Endometrium (tissue), 2 donors: ENCODE measurements around the gene CNST.
"Not testable (repeated sequence)": the region's sequence is repeated elsewhere in the genome, so short reads cannot be mapped to it uniquely, and the experiment has no call there.

Source experiments
- FAIRE-seq: peaks from 2 replicates; lab custom pipeline; 2012; peaks lifted over from hg19 to GRCh38; lab: Jason Lieb, UNC
- donor health status: control.
- donor health status: control.

The CNST gene

DNA sequence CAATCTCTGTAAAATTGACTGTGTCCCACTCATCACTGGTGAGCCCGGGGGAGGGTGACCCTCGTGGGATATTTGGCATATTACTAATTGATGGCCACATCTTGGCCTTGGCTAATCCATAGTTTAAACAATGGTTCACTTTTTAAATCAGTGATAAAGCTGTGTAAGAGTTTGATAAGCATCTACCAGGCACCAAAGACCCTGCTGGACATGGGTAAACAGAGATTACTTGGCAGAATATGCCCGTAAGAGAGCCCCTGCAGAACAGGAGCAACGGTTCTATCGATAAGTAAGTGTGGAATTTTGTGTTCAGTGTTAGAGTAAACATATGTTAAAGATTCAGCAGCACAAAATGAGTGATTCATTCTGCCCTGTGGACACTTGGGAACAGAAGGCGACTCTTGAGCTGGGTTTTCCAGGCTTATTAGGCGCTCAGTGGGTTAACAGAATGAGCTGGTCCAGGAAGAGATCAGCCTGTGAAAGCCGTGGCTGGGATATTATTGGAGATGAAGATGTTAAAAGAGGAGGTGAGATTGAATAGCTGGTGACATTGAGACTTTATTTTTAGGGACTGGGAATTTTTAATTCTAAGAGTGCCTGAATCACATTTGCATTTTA is 55.9 kb downstream of the CNST start:
- FAIRE-seq = no peak

DNA sequence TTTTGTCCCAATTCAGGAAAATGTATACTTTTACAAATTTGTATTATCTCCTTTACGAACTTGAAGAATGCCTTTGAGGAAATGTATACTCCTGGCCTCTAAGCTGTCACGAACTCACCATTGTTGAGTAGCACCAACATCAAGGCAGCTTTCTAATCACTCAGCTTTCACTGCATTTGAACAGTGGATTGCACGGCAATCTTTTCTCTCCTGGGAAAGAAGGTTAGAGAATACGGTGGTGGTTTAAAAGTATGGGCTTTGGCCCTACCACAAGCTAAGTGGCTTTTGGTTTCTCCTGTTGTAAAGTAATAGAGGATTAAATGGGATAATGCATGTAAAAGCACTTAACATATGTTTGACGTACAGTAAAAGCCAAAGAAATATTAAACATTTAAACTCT is 57.8 kb downstream of the CNST start:
- no peak for FAIRE-seq

DNA sequence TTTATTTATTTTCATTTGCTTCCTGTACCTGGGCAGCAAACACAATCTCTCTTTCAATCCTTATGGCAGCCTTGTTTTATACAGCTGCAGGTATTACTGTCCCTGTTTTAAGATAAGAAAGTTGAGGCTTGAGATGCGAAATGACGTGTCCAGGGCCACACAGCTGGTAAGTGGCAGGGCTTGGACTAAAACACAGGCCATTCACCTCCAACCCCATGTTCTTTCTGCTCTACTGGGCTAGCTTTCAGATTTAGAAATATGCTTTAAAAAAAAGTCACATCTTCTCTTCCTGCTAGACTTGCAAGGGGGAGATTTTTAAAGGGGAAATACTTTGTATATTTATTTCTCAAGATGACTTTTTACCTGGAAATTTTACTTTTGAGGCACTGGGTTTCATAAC is 62.8 kb downstream of the CNST start:
- FAIRE-seq = no peak

DNA sequence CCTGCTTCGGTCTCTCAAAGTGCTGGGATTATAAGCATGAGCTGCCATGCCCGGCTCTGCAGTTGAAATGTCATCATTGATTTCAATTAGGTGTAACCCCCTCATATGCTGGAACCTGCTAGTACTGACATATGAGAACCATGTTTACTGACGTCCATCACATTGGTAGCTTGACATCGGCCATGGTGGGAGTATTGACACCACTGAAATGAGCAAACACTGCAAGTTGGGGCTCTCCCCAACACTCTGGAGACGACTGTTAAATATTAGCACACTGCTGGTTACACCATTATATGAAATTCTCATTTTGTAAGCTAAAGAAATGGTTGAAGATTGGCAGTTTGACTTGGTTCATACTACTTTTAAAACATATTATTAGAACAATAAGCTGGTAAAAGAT is 63.7 kb downstream of the CNST start:
- no peak for FAIRE-seq

DNA sequence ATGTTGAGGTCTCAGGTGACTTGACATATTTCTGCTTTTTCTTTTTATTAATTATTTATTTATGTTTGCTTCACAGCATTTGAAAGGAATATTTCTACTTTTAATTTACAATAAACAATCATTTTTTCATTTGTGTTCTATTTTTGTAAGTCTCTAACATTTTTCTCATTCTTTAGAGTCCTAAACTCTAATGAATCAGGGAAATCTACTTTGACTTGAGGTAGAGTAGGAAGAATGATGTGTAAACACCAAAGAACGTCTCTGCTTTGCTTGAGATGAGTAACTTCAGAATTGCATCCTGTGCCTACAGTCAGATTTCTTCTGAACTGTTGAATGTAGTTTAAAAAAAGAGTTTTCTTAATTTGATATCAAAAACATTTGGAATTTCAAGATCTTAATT is 65.2 kb downstream of the CNST start:
- no peak for FAIRE-seq

DNA sequence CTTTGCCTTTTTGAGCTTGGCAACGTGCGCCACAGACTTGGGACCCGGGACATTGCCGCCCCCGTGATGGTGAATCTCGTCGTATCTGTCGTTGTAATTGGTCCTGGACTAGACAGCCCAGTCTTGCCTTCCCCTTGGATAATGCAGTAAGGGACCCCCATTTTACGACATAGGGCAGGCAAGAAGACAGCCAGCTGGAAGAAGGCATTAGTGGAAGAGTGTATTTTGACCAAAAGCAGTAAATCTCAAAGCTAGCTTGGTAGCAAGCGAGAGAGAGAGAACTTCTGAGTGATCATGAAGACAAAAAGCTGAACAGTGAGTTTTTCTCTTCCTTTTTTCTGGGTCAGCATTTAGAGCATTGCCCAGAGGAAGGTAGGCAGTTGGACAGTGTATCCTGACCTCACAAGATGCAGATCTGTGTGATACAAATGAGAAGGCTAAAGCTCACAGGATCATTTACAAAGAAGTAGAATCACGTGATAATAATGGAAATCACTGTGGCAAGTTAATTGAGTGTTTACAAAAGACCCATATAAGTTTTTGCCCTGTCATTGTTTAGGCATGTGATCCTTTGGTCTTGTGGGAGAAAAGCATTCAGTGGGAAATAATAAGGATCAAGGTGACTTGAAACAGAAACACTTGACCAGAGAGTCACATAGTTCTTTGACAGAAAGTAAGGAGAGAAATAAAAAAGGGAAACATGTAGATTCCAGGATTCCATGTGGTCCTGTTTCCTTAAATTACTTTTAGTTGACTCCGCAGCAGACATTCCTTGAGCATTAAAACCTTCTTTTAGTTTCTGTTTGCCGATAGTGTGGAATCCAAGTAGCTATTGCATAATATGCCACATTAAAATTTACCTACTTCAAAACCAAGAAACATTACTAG is 66.3 kb downstream of the CNST start:
- peak; percentile 76 for FAIRE-seq

DNA sequence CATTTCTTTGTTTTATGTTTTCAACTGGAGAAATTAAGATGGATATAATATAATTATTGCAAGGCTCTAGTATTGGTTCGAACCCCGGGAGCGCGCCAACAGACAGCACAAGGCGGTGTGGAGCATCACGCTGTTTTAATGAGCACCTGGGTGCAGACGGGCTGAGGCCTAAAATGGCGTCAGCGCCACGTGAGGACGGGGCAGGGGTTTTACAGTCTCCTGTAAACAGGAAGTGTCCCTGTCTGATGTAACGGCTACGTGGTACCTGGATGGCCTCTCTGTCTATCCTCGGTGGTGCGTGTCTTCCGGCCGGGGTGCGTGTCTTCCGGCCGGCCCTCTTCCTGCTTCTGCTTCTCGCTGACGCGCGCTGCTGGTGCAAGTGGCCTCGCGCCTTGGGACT is 68.4 kb downstream of the CNST start:
- FAIRE-seq = not testable (repeated sequence)

DNA sequence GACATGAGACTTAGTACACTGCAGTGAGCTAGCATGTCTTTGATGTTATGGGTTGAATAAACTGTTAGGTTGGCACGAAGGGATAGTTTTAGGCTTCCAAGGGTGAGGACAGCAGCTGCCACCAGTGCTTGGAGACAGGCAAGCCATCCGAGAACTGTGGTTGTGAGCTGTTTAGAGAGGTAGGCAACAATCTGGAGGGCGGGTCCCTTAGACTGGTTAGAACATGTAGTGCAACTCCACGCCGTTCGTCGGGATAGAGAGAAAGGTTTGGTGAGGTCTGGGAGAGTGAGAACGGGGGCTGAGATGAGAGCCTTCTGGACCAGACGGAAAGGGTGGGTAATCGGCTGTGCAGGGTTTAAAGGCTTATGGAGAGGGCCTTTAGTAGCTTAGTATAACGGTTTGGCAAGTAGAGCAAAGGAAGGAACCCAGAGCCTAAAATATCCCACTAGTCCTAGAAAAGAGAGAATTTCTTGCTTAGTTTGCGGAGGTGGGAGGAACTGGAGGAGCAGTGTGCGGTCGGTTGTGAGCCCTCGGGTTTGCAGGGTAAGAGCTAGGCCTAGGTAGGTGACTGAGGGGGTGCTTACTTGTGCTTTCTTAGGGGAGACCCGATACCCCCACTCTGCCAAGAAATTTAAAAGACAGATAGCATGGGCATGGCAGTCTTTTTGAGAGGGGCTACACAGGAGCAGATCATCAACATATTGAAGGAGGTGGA is 72.8 kb downstream of the CNST start:
- FAIRE-seq = no peak

DNA sequence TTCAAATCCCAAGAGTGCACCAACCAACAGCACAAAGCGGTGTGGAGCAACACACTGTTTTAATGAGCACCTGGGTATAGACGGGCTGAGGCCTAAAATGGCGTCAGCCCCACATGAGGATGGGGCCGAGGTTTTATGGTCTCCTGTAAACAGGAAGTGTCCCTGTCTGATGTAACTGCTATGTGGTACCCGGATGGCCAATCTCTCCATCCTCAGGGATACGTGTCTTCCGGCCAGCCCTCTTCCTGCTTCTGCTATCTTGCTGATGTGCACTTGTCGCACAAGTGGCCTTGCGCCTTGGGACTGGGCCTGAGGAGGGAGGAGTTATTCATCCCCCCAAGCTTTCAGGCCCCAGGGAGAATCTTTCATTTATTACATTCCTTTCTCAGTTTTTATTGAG is 73.5 kb downstream of the CNST start:
- no peak for FAIRE-seq

DNA sequence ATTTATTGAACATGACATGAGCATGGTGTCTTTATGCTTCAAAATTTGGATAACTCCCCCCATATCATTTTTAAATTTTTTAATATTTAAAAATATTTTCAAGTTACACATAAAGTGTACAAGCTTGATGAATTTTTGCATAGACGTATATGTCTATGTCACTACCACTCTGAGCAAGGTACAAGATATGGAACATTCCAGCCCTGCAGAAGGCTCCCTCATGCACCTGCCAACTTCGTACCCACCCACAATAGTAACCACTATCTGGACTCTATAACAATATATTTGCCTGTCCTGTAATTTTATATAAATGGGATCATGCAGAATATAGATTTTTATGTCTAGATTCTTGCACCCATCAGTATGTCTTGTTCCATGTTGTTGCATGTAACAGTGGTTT is 74.5 kb downstream of the CNST start:
- FAIRE-seq = no peak

DNA sequence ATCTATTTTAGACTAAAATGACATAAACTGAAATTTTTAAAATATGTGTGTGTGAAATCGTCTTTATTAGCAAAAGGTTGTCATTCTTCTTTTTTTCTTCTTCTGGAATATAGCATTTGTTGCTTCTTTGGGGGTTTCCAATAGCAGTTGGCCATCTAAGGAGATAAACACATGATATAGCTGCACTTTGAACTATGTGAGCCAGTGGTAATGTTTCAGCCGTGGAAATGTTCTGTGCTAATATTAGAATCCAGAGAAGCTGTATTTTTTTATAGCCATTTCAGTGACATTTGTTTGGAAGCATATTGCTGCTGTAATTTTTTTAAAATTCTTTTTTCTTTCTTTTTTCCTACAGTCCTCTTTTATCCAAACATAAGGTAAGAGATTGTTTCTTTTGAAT is 75.1 kb downstream of the CNST start:
- no peak for FAIRE-seq

DNA sequence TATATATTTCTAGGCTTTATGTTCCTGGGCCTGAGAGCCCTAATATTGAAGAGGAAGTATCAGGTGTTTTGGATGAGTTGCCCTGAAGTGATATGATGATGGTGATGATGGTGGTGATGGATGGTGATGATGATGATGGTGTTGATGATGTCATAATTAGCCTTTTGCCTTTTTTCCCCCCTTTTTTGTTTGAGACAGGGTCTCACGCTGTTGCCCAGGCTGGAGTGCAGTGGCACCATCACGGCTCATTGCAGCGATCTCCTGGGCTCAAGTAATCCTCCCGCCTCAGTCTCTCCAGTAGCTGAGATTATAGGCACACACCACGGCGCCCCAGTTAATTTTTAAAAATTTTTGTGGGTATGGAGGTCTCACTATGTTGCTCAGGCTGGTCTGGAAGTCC is 76.5 kb downstream of the CNST start:
- no peak for FAIRE-seq

DNA sequence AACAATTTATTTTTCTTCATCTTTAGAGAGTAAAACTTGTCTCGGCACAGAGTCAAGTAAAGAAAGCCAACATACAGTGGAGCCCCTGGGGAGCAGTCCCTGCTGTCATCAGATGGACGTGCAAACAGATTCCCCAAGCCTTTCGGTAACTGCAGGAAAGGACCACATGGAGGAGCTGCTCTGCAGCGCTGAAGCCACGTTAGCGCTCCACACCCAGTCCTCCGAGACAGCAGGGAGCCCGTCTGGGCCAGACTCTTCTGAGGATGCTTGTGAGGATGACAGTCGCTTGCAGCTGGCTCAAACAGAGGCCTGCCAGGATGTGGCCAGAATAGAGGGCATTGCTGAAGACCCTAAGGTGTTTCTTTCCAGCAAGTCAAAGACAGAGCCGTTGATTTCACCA is 80.9 kb downstream of the CNST start:
- no peak for FAIRE-seq

DNA sequence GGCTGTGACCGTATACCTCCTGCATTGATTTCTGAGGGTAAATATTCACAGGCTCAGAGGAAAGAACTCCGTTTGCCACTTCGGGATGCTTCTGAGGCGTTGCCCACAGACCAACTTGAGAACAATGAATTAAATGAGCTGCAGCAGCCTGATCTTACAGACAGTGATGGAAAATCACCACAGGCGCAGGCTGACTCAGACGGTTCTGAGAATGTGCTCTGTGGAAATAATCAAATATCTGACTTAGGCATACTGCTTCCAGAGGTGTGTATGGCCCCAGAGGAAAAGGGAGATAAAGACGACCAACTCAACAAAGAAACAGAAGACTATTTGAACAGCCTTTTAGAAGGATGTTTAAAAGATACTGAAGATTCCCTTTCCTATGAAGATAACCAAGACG is 81.3 kb downstream of the CNST start:
- FAIRE-seq = no peak

DNA sequence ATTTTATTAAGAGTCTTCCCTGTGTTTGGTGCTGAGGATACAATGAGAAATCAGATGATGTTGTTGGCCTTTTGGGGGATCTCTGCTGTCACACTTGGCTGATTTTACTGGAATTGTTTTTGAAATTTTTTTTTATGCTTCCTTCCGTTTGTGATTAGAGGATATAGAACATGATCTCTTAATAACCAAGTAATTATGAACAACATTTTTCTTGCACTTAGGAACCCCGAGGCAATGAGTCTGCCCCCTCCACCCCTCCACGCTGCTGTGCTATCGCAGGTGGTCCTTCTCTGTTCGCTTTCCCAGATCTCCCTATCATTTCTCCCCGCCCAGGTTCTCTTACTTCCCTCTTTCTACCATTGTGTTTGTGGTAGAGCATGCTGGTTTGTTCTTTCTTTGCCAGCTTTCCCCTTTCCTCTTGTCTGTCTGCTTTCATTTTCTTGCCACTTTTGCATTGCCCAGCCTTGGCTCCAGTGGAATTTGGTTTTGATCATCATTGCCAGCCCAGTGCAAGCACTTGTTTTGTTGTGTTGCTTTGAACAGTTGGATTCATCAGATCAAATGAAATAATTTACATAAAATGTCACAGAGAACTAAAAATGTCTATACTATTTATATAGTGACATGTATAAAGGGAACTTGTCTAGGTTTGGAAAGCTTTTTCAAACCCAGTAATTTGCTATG is 84.9 kb downstream of the CNST start:
- FAIRE-seq = no peak

DNA sequence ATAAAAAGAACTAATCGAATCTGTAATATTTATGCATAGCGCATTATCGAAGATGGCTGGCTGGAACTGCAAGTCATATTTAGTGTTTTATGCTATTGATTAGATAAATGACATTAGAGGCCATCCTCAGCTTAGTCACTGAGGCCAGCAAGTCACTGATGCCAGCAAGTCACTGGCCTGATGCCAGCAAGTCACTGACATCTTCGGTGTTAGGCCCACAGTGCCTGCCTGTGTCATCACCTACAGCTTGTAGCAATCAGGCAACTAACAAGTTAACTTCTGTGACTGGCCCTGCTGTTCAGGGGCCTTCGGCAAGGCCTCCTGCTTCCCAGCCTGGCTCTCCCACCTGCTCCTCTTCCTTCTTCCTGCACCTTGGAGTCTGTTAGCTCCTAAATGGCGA is 92.3 kb downstream of the CNST start:
- FAIRE-seq = no peak

DNA sequence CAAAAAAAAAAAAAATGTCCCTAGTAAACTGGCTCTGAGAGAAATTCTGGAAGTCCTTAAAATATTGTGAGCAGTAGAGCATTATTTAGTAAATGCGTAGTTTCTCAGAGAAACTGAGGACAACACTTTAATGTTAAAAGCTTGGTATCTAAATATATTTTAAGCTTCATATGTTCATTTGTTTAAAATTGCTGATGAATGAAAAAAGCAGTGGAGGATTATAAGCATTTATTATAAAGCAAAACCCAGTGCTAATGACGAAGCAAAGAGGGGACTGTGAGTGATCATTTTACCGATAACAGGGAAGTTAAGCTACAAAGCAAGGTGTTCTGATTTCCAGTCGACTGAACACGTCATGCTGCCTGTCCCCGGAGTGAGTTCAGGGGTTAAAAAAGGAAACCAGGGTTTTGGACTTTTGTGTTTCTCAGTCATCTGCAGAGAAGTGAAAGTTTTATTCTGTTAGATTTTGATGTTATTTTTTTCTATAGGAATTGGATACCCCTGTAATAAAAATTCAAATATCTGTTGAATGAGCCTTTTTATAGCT is 93.4 kb downstream of the CNST start:
- no peak for FAIRE-seq

DNA sequence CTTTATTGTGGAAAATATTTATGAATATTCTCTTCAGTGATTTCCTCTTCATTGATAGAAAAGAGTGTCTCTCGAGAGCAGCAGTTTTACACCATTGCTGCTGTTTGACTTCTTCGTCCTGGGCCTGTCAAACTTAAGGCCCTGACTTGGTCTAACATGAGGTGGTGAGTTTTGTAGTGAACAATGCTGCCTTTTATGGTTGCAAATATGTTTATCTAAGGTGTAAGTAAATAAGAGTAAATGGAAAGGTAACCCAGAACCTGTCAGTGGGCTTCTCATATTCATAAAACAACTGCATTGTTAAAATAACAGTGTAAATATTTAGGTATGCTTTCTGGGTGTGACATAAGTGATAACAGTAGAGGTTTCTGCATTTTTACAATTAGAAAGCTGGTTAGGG is 95.2 kb downstream of the CNST start:
- FAIRE-seq = no peak

DNA sequence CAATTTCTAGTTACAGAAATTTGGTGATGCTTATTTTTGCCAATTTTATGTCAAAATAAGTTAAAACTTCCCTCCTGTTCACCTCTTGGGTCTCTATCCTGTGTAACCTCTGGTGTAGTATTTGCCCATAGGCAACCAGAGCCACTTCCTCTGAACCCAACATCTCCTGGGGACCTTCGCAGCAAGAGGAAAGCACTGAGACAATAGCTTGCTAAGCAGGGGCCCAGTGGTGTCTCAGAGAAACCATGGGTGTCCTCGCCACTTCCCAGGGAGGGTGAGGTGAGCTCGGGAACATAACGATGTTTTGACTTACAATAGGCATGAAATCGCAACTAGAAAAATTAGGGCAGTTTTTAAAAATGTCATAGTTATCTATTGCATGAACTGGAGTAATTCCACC is 101.5 kb downstream of the CNST start:
- no peak for FAIRE-seq

DNA sequence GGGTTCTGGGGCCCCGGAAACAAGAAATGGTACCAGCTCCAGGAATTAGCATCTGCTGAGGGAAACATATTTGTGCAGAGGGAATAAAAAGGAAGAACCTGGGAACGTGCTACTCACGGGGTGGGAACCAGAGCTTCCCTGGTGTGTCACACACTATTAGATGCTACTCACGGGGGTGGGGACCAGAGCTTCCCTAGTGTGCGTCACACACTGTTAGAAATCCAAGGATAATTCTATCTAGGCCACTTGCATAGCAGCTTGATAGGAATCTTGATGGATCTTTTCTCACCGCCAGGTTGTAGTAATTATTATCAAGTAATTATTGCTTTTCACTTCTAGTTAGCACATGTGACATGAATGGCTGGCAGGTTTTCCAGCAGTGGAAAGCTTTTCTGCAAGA is 103.4 kb downstream of the CNST start:
- no peak for FAIRE-seq

DNA sequence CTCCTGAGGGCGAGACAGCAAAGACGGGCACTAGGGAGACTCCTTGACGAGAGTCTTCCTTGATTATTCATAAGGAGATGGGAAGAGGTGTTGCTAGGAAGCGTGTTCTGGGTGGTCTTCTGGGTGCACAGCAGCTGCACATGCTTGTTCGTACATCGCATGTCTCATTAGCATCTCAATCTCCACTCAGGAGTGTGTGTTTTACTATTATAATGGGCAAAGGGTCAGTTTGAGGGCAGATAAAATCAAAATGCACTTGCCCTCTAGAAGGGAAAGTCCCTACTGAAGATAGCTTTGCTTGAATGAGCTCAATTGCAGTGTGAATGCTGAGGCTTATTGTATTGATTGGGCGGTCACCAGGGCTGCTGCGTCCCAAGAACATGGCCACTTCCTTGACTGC is 107.8 kb downstream of the CNST start:
- no peak for FAIRE-seq

DNA sequence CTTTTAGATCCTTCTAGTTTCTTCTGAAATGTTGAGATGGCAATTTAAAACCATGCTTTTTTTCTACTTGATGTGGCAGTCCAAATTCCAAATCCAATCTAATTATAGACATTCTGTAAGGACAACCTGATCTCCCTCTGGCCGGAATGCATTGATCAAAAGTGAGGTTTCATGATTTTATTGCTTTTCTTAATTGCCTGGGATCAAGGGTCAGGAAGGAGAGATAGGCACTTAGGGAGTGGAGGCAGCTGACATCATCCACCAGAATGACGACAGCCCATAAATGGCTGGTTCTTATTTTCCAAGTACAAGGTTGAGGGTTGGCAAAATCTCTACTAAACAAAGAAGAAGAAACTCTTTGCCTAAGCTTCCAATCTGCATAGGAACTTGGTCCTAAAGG is 111.6 kb downstream of the CNST start:
- no peak for FAIRE-seq
